ENCODE measurements around the gene PPIE. TPM values are rescaled to one million over a fixed set of nuclear protein-coding genes. Genes with fewer than 3 reads are reported as not detected.

Gene PPIE
- total RNA-seq, 1 donor from 2014 or later = 35.3 TPM

DNA sequence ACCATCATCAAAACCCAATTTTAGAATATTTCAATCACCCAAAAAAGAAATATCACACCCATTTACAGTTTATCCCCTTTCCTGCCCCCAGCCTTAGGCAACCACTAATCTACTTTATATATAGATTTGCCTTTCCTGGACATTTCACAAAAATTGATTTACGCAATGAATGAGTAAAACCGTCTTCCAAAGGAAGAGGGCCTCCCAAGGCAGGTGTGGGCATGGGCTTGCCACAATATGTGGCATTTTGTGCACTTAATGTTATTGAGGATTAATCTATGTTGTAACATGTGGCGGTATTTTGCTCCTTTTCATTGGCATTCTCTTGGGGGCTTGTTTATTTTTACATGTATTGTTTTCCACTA lies 61.8 kb downstream of the PPIE start:
- DNase-seq (ENCODE audit: extremely low read depth, low read depth, low spot score) = no peak

DNA sequence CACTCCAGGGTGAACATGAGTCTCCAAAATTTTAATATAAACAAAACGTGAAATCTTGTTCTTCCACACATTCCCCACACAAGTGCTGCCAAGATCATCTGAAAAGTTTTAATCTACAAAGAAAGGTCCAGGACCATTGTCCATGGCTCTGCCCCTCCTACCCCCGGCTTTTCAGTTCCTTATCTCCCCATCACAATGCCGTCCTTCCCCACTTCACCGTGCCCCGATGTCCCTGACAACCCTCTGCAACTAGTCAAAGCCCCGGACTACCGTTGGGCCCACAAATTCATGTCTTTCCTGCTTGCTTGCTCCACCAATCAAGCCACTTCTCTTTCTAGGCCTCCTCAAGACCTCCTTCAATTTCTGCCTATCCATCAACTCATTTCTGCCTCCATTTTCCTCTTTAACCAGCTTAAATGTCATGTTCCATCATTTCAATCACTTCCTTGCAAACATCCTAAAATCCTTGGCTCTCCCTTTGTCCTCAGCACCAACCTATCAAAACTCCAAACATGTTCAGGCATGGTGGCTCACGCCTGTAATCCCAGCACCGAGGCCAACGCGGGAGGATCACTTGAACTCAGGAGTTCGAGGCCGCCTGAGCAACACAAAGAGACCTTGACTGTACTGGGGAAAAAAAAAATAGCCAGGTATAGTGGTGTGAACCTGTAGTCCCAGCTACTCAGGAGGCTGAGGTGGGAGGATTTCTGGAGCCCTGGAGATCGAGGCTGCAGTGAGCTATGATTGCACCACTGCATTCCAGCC lies 64.0 kb downstream of the PPIE start:
- DNase-seq (ENCODE audit: extremely low read depth, low read depth, low spot score) = no peak

DNA sequence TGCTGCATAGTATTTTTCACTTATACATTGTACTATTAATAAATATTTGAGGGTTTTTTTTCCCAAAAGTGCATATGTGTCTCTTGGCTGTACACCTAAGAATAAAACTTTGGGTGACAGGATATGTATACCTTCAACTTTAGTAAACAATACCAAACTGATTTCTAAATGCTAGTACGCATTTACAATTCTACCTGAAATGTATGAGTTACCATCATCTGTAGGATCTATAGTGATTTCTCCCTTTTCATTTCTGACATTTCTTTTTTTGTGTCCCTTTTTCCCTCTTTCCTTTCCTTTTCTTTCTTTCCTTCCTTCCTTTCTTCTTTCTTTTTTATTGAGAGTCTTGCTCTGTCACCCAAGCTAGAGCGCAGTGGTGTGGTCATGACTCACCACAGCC lies 66.7 kb downstream of the PPIE start:
- no peak for DNase-seq (ENCODE audit: extremely low read depth, low read depth, low spot score)

DNA sequence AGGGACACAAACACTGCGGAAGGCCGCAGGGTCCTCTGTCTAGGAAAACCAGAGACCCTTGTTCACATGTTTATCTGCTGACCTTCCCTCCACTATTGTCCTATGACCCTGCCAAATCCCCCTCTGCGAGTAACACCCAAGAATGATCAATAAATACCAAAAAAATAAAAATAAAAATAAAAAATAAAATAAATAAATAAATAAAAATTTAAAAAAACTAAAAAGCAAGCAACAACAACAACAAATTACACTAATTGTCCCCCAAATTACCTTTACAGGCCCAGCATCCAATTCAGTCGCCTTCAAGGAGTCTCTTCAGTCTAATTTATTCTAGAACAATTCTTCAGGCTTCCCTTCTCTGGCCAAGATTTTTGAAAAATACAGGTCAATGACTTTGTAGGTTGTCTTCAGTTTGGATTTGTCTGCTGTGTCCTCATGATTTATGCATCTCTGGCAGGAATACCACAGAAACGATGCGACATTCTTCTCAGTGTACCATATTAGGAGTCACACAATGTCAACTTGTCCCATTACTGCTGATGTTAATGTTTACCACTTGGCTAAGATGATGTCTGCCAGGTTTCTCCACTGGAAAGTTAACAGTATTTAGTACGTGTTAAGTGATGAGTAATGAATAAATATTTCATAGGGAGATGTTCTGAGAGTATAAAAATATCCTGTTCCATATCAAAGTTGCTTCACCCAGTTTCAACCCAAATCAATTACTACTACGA lies 70.3 kb downstream of the PPIE start:
- DNase-seq (ENCODE audit: extremely low read depth, low read depth, low spot score) = no peak

DNA sequence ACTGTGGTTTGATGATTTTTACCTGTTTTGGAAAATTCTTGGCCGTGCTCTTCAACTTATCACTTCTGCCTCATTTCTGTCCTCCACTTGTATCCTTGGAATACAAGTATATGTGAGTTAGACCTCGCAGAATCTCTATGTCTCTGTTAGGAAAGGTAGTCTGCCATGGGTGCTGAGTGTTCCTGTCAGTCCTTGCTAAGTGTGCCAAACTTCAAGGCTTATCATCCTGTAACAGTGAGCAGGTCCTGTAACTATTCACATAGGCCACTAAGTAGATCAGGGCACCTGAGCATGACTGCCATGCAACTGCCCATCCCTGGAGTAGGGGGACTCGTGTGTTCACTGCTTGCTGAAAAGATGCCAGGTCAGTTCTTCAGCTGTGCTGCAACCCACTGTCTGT lies 74.2 kb downstream of the PPIE start:
- DNase-seq (ENCODE audit: extremely low read depth, low read depth, low spot score) = no peak

Other genes with a start within 250 kb of the PPIE start
- 0.15 and 0.53 TPM in 2 replicates for gene BMP8A, start 247.2 kb upstream of the PPIE start, total RNA-seq
- 144 and 157 TPM in 2 replicates for gene PABPC4, start 162.1 kb upstream of the PPIE start, total RNA-seq
- gene HEYL, start 99.2 kb upstream of the PPIE start, total RNA-seq = 0.44 and 0.82 TPM in 2 replicates
- gene NT5C1A, start 66.8 kb upstream of the PPIE start, total RNA-seq = not detected in 2 replicates
- not detected in 2 replicates for gene HPCAL4, start 47.4 kb upstream of the PPIE start, total RNA-seq
- 1.2 and 2.5 TPM in 2 replicates for gene OXCT2, start 32.5 kb downstream of the PPIE start, total RNA-seq
- gene BMP8B, start 50.0 kb downstream of the PPIE start, total RNA-seq = 0.05 TPM in 1 of 2 replicates, not detected in the other
- 20.3 and 21.6 TPM in 2 replicates for gene TRIT1, start 144.6 kb downstream of the PPIE start, total RNA-seq
- gene MYCL, start 163.0 kb downstream of the PPIE start, total RNA-seq = 2.5 and 3.3 TPM in 2 replicates
- gene MFSD2A, start 216.3 kb downstream of the PPIE start, total RNA-seq = 4.4 and 6.9 TPM in 2 replicates

All from glomerular endothelial cell (primary cell).